Peyer's patch (tissue), 4 donors: Measurements from ENCODE around the gene MACROD2.

Source experiments
- POLR2A ChIP-seq, 2 donors: fragments of 450-650 bp; IDR thresholded peaks; one replicate each; pipeline ENCODE4 v1.5.1; 2017; ENCODE audit warnings: antibody characterized with exemption in 2 of 2, mild to moderate bottlenecking in 2 of 2, moderate library complexity in 2 of 2
- TF ChIP-seq, protein P1 (sequence below), 6 experiments: fragments of 450-650 bp in 4 of 6; fragments of 200-600 bp in 2 of 6; sonication (generic) in 1 of 6; IDR thresholded peaks; one replicate each; pipeline ENCODE4 v1.5.1; 2017 to 2019; ENCODE audit warnings: antibody characterized with exemption in 6 of 6, mild to moderate bottlenecking in 3 of 6, moderate library complexity in 1 of 6

DNA sequence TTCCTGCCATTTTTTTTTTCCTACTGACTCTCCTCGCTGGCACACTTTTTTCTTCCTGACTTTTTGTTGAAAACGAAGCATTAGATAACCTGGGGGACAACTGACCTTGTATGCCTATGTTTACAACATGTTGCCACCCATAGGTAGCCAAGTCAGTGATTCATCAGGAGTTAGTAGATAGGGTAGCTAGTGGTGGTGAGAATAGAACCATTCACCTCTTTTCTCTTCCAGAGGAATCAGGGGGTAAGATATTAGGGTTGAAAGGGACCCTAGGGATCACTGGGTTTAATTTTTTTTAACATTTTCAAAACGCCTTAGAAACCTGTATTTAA, 770.0 kb downstream of the MACROD2 start:
- TF ChIP-seq, protein P1, sequence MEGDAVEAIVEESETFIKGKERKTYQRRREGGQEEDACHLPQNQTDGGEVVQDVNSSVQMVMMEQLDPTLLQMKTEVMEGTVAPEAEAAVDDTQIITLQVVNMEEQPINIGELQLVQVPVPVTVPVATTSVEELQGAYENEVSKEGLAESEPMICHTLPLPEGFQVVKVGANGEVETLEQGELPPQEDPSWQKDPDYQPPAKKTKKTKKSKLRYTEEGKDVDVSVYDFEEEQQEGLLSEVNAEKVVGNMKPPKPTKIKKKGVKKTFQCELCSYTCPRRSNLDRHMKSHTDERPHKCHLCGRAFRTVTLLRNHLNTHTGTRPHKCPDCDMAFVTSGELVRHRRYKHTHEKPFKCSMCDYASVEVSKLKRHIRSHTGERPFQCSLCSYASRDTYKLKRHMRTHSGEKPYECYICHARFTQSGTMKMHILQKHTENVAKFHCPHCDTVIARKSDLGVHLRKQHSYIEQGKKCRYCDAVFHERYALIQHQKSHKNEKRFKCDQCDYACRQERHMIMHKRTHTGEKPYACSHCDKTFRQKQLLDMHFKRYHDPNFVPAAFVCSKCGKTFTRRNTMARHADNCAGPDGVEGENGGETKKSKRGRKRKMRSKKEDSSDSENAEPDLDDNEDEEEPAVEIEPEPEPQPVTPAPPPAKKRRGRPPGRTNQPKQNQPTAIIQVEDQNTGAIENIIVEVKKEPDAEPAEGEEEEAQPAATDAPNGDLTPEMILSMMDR (IDR thresholded peaks at IDR 0.05), result no peak
- no peak for TF ChIP-seq POLR2A (IDR thresholded peaks at IDR 0.05)
